Measurements from ENCODE around the gene MX1.

The MX1 gene

GRCh38 chr21:41460578-41461527, 34.8 kb downstream of the MX1 start:
- peak; percentile 67 for DNase-seq (ENCODE audit: low spot score)

- DNase-seq (ENCODE audit: low spot score), result no peak
Observed at GRCh38 chr21:41465176-41465781, 39.2 kb downstream of the MX1 start.

GRCh38 chr21:41466024-41466820, 40.2 kb downstream of the MX1 start:
- no peak for DNase-seq (ENCODE audit: low spot score)

GRCh38 chr21:41470054-41470453, 44.0 kb downstream of the MX1 start:
- no peak for DNase-seq (ENCODE audit: low spot score)

GRCh38 chr21:41472753-41473548, 46.9 kb downstream of the MX1 start:
- no peak for DNase-seq (ENCODE audit: low spot score)

- DNase-seq (ENCODE audit: low spot score), result no peak
Observed at GRCh38 chr21:41475714-41476420, 49.8 kb downstream of the MX1 start.

- DNase-seq (ENCODE audit: low spot score), result no peak
Observed at GRCh38 chr21:41477641-41478318, 51.7 kb downstream of the MX1 start.

GRCh38 chr21:41478319-41479177, 52.5 kb downstream of the MX1 start:
- DNase-seq (ENCODE audit: low spot score), result no peak

GRCh38 chr21:41479686-41480085, 53.6 kb downstream of the MX1 start:
- no peak for DNase-seq (ENCODE audit: low spot score)

GRCh38 chr21:41480086-41480690, 54.1 kb downstream of the MX1 start:
- no peak for DNase-seq (ENCODE audit: low spot score)

- no peak for DNase-seq (ENCODE audit: low spot score)
Observed at GRCh38 chr21:41481191-41481590, 55.2 kb downstream of the MX1 start.

- DNase-seq (ENCODE audit: low spot score), result no peak
Observed at GRCh38 chr21:41482301-41482700, 56.3 kb downstream of the MX1 start.

- DNase-seq (ENCODE audit: low spot score), result no peak
Observed at GRCh38 chr21:41482980-41483379, 56.9 kb downstream of the MX1 start.

GRCh38 chr21:41483415-41483814, 57.4 kb downstream of the MX1 start:
- DNase-seq (ENCODE audit: low spot score), result no peak

- DNase-seq (ENCODE audit: low spot score), result no peak
Observed at GRCh38 chr21:41483973-41484372, 57.9 kb downstream of the MX1 start.

- DNase-seq (ENCODE audit: low spot score), result no peak
Observed at GRCh38 chr21:41487082-41487481, 61.0 kb downstream of the MX1 start.

GRCh38 chr21:41488080-41488479, 62.0 kb downstream of the MX1 start:
- DNase-seq (ENCODE audit: low spot score), result no peak

- DNase-seq (ENCODE audit: low spot score), result no peak
Observed at GRCh38 chr21:41489329-41489728, 63.3 kb downstream of the MX1 start.

- DNase-seq (ENCODE audit: low spot score), result no peak
Observed at GRCh38 chr21:41490330-41490729, 64.3 kb downstream of the MX1 start.

Measured in RKO (cell line).